Measurements from ENCODE around the gene LPA.

GRCh38 chr6:160678230-160678629 is 14.2 kb upstream of the LPA start:
- TF ChIP-seq EP300 (IDR thresholded peaks at IDR 0.05; ENCODE audit: low read depth) (no peak), CTCF (IDR thresholded peaks at IDR 0.05) (no peak), POLR2AphosphoS5 (IDR thresholded peaks at IDR 0.05) (no peak)
